Neural cell (in vitro differentiated cells): Measurements from ENCODE around the gene POM121L12. TPM values are rescaled to one million over a fixed set of nuclear protein-coding genes. Genes with fewer than 3 reads are reported as not detected.

ENCODE experiments used
- H2AFZ ChIP-seq: fragments of 200-600, 300-800 bp; sonication (generic), shearing (Covaris generic); 2 replicates; pipeline ENCODE4 v1.6.0; 2014; ENCODE audit warnings: low read depth, mild to moderate bottlenecking, antibody characterized with exemption, low read length, moderate library complexity
- H3F3A ChIP-seq: fragments of 200-600 bp; shearing (Covaris generic); 2 replicates; pipeline ENCODE4 v1.6.1; 2016; ENCODE audit warnings: mild to moderate bottlenecking, moderate library complexity, mixed read lengths, antibody characterized with exemption, low read length; ENCODE audit not compliant: insufficient read depth, poor library complexity, severe bottlenecking
- H3K27ac ChIP-seq: fragments of 200-600, 300-800 bp; sonication (generic), shearing (Covaris generic); 2 replicates; pipeline ENCODE4 v1.5.1; 2014; ENCODE audit warnings: mild to moderate bottlenecking, low read length, moderate library complexity
- H3K27me3 ChIP-seq: fragments of 300-800, 200-600 bp; sonication (generic), shearing (Covaris generic); 2 replicates; pipeline ENCODE4 v1.6.0; 2014; ENCODE audit warnings: mild to moderate bottlenecking, low read depth, low read length, moderate library complexity; ENCODE audit not compliant: insufficient read depth
- H3K36me3 ChIP-seq: fragments of 300-800, 200-600 bp; sonication (generic), shearing (Covaris generic); 2 replicates; pipeline ENCODE4 v1.5.1; 2014; ENCODE audit warnings: mild to moderate bottlenecking, antibody characterized with exemption, low read length, moderate library complexity; ENCODE audit not compliant: insufficient read depth
- H3K4me2 ChIP-seq: fragments of 300-800, 200-600 bp; sonication (generic), shearing (Covaris generic); 2 replicates; pipeline ENCODE4 v1.6.0; 2014; ENCODE audit warnings: mild to moderate bottlenecking, low read length
- H3K4me3 ChIP-seq: fragments of 300-800, 200-600 bp; sonication (generic), shearing (Covaris generic); 2 replicates; pipeline ENCODE4 v1.5.1; 2014; ENCODE audit warnings: mild to moderate bottlenecking, low read length, moderate library complexity
- H3K79me2 ChIP-seq: fragments of 200-600 bp; shearing (Covaris generic); replicated peaks from 2 replicates; pipeline ENCODE4 v1.6.0; 2014; ENCODE audit warnings: mild to moderate bottlenecking, low read length, moderate library complexity; ENCODE audit not compliant: insufficient read depth
- H3K9ac ChIP-seq: fragments of 300-800, 200-600 bp; sonication (generic), shearing (Covaris generic); 2 replicates; pipeline ENCODE4 v1.6.1; 2016; ENCODE audit warnings: mild to moderate bottlenecking, low read length, mixed read lengths
- H3K9me2 ChIP-seq: fragments of 200-600 bp; shearing (Covaris generic); 2 replicates; pipeline ENCODE4 v1.6.1; 2016; ENCODE audit warnings: mild to moderate bottlenecking, low read length, mixed read lengths; ENCODE audit not compliant: insufficient read depth
- H3K9me3 ChIP-seq: fragments of 200-600, 300-800 bp; sonication (generic), shearing (Covaris generic); 2 replicates; pipeline ENCODE4 v1.6.1; 2016; ENCODE audit warnings: mild to moderate bottlenecking, mixed run types, low read length, moderate library complexity, mixed read lengths
- H4K20me1 ChIP-seq: fragments of 200-600 bp; shearing (Covaris generic); 2 replicates; pipeline ENCODE4 v1.6.1; 2016; ENCODE audit warnings: mild to moderate bottlenecking, mixed run types; ENCODE audit not compliant: insufficient read depth
- CTCF ChIP-seq: fragments of 450-650 bp; IDR thresholded peaks from 2 replicates; pipeline ENCODE4 v1.5.1; 2014; ENCODE audit warnings: antibody characterized with exemption, mild to moderate bottlenecking, moderate library complexity; ENCODE audit not compliant: poor library complexity, severe bottlenecking
- EP300 ChIP-seq: fragments of 450-650 bp; conservative IDR thresholded peaks from 2 replicates; pipeline ENCODE4 v1.6.1; 2014; ENCODE audit warnings: antibody characterized with exemption, mild to moderate bottlenecking, moderate library complexity; ENCODE audit not compliant: poor library complexity, severe bottlenecking
- EZH2 ChIP-seq: fragments of 200-600, 300-800 bp; shearing (Covaris generic), sonication (generic); IDR thresholded peaks from 2 replicates; pipeline ENCODE4 v1.6.1; 2014; ENCODE audit warnings: antibody characterized with exemption, low read length, borderline replicate concordance, mild to moderate bottlenecking; ENCODE audit not compliant: insufficient read depth, poor library complexity, severe bottlenecking
- MXI1 ChIP-seq: fragments of 450-650 bp; conservative IDR thresholded peaks from 2 replicates; pipeline ENCODE4 v1.6.1; 2014; ENCODE audit warnings: antibody characterized with exemption, mild to moderate bottlenecking; ENCODE audit not compliant: poor library complexity, severe bottlenecking
- POLR2AphosphoS5 ChIP-seq: IDR thresholded peaks from 2 replicates; pipeline ENCODE4 v1.6.1; 2012
- RAD21 ChIP-seq: fragments of 450-650 bp; conservative IDR thresholded peaks from 2 replicates; pipeline ENCODE4 v1.6.1; 2014; ENCODE audit warnings: antibody characterized with exemption, mild to moderate bottlenecking, moderate library complexity
- REST ChIP-seq: IDR thresholded peaks from 2 replicates; pipeline ENCODE4 v1.6.1; 2012; ENCODE audit warnings: borderline replicate concordance
- SMC3 ChIP-seq: fragments of 450-650 bp; conservative IDR thresholded peaks from 2 replicates; pipeline ENCODE4 v1.6.1; 2014; ENCODE audit warnings: antibody characterized with exemption, mild to moderate bottlenecking, moderate library complexity; ENCODE audit not compliant: poor library complexity
- TAF1 ChIP-seq: IDR thresholded peaks from 2 replicates; pipeline ENCODE4 v1.6.1; 2012; ENCODE audit warnings: low read depth
- polyA plus RNA-seq: library from polyadenylated mRNA; depleted of rRNA; stranded (reverse); fragments of >200 nt; gene quantifications from 2 replicates; pipeline ENCODE4 v1.2.3, GENCODE V29; 2014

Gene POM121L12
- polyA plus RNA-seq, 1 donor from 2014 or later = not detected

- no peak for TF ChIP-seq MXI1
- Histone ChIP-seq H3K4me3 (no peak overlapping the region), H3K36me3 (no peaks in the 10 kb centered on the region)
Measured at GRCh38 chr7:53003653-53004445, 31.6 kb upstream of the POM121L12 start.

DNA sequence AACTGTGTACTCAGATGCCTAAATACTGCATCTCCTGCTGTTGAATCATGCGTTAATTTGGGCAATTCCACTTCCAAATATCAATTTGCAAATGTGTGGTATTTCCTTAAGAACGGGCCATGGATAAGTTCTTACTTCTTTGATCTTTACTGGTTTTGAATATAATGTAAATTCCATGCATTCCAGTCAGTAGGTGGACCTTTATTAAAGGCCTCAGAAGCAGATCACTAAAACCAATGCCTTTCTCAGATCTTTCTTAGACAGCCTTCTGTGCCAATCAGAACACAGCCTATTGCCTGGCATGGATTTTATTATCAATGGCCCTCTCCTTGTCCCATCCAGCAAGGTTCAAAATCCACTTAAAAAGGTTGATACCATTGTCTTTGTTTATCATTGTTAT is 21.5 kb upstream of the POM121L12 start:
- TF ChIP-seq CTCF (no peak), REST (no peak), SMC3 (no peak), EZH2 (no peak), EP300 (no peak), MXI1 (no peak), TAF1 (no peak), POLR2AphosphoS5 (no peak), RAD21 (no peak)
- H3K27ac ChIP-seq = no peak overlapping the region
- no peaks in the 10 kb centered on the region for H3K9me2 ChIP-seq
- no peaks in the 10 kb centered on the region for H3K79me2 ChIP-seq
- H4K20me1 ChIP-seq = no peaks in the 10 kb centered on the region
- no peaks in the 10 kb centered on the region for H3F3A ChIP-seq
- H3K4me2 ChIP-seq = no peak overlapping the region
- H3K27me3 ChIP-seq = no peaks in the 10 kb centered on the region
- H3K36me3 ChIP-seq = no peaks in the 10 kb centered on the region
- no peak overlapping the region for H3K9ac ChIP-seq
- no peak overlapping the region for H2AFZ ChIP-seq
- no peak overlapping the region for H3K4me3 ChIP-seq
- H3K9me3 ChIP-seq = no peaks in the 10 kb centered on the region

More at GRCh38 chr7:53003653-53004445, 31.6 kb upstream of the POM121L12 start:
- Histone ChIP-seq H4K20me1 (no peaks in the 10 kb centered on the region), H3K9me2 (no peaks in the 10 kb centered on the region), H2AFZ (no peak overlapping the region), H3K27me3 (no peaks in the 10 kb centered on the region), H3K27ac (no peak overlapping the region), H3K4me2 (no peak overlapping the region), H3K79me2 (no peaks in the 10 kb centered on the region), H3K9ac (no peak overlapping the region), H3K9me3 (peaks cover 5% of the 10 kb centered on the region), H3F3A (no peaks in the 10 kb centered on the region)
